Liver (tissue), 9 donors: Measurements from ENCODE around the gene ZNF835. TPM values are rescaled to one million over a fixed set of nuclear protein-coding genes. Genes with fewer than 3 reads are reported as not detected.

ENCODE experiments used
- DNase-seq: peaks from one replicate; pipeline ENCODE4 v3.0.0-alpha.2; 2017; ENCODE audit warnings: low spot score
- H3K27ac ChIP-seq, 2 donors: one replicate each; pipeline ENCODE4 v1.7.0; 2013; ENCODE audit warnings: inconsistent platforms in 2 of 2, low read length in 2 of 2, control low read depth in 1 of 2, low read depth in 1 of 2, mild to moderate bottlenecking in 1 of 2
- H3K27me3 ChIP-seq, 4 donors: one replicate each; pipeline versions ENCODE4 v1.6.1 to v1.7.0; 2013; ENCODE audit warnings: low read length in 3 of 4, inconsistent platforms in 1 of 4, mild to moderate bottlenecking in 1 of 4, moderate library complexity in 1 of 4; ENCODE audit not compliant: control insufficient read depth in 4 of 4, insufficient read depth in 4 of 4
- H3K36me3 ChIP-seq, 4 donors: one replicate each; pipeline versions ENCODE4 v1.6.1 to v1.7.0; 2013; ENCODE audit warnings: low read length in 3 of 4, mild to moderate bottlenecking in 3 of 4, low read depth in 1 of 4, moderate library complexity in 1 of 4; ENCODE audit not compliant: control insufficient read depth in 4 of 4, insufficient read depth in 3 of 4
- H3K4me1 ChIP-seq, 4 donors: one replicate each; pipeline versions ENCODE4 v1.6.1 to v1.7.0; 2013; ENCODE audit warnings: low read length in 3 of 4, mild to moderate bottlenecking in 3 of 4, moderate library complexity in 1 of 4; ENCODE audit not compliant: control insufficient read depth in 4 of 4, insufficient read depth in 4 of 4
- H3K4me3 ChIP-seq, 3 donors: one replicate each; pipeline versions ENCODE4 v1.6.1 to v1.7.0; 2013; ENCODE audit warnings: low read length in 3 of 3, control low read depth in 1 of 3, low read depth in 1 of 3, mild to moderate bottlenecking in 1 of 3
- H3K9ac ChIP-seq, 2 donors: one replicate each; pipeline ENCODE4 v1.7.0; 2013; ENCODE audit warnings: low read length in 2 of 2, mild to moderate bottlenecking in 2 of 2, moderate library complexity in 2 of 2, control low read depth in 1 of 2, low read depth in 1 of 2
- H3K9me3 ChIP-seq, 4 donors: one replicate each; pipeline versions ENCODE4 v1.6.1 to v1.7.0; 2013; ENCODE audit warnings: low read length in 3 of 4; ENCODE audit not compliant: control insufficient read depth in 4 of 4
- ATF3 ChIP-seq: IDR thresholded peaks from 2 replicates; pipeline ENCODE4 v1.6.1; 2016; ENCODE audit warnings: antibody characterized with exemption
- EGR1 ChIP-seq, 2 donors: IDR thresholded peaks; 2 replicates each; pipeline ENCODE4 v1.6.1; 2016 to 2018; ENCODE audit warnings: antibody characterized with exemption in 2 of 2, low read depth in 2 of 2
- FOXA1 ChIP-seq: IDR thresholded peaks from 2 replicates; pipeline ENCODE4 v1.6.1; 2016; ENCODE audit warnings: antibody characterized with exemption
- FOXA2 ChIP-seq: IDR thresholded peaks from 2 replicates; pipeline ENCODE4 v1.6.1; 2016; ENCODE audit warnings: antibody characterized with exemption
- GABPA ChIP-seq, 2 donors: IDR thresholded peaks in 1 of 2; conservative IDR thresholded peaks in 1 of 2; 2 replicates each; pipeline ENCODE4 v1.6.1; 2016; ENCODE audit warnings: antibody characterized with exemption in 2 of 2, mild to moderate bottlenecking in 1 of 2, moderate library complexity in 1 of 2
- HNF4A ChIP-seq, 2 donors: conservative IDR thresholded peaks; 2 replicates each; pipeline ENCODE4 v1.6.1; 2016; ENCODE audit warnings: antibody characterized with exemption in 2 of 2, mild to moderate bottlenecking in 2 of 2
- HNF4G ChIP-seq: IDR thresholded peaks from 2 replicates; pipeline ENCODE4 v1.6.1; 2016; ENCODE audit warnings: antibody characterized with exemption
- JUND ChIP-seq, 2 donors: IDR thresholded peaks; 2 replicates each; pipeline ENCODE4 v1.6.1; 2016; ENCODE audit warnings: antibody characterized with exemption in 2 of 2
- MAX ChIP-seq: IDR thresholded peaks from 2 replicates; pipeline ENCODE4 v1.6.1; 2016; ENCODE audit warnings: antibody characterized with exemption
- NR2F2 ChIP-seq: IDR thresholded peaks from 2 replicates; pipeline ENCODE4 v1.6.1; 2016; ENCODE audit warnings: antibody characterized with exemption
- RAD21 ChIP-seq, 2 donors: IDR thresholded peaks; 2 replicates each; pipeline ENCODE4 v1.6.1; 2016; ENCODE audit warnings: antibody characterized with exemption in 2 of 2, mild to moderate bottlenecking in 2 of 2
- RXRA ChIP-seq, 2 donors: IDR thresholded peaks; 2 replicates each; pipeline ENCODE4 v1.6.1; 2017 to 2018; ENCODE audit warnings: antibody characterized with exemption in 2 of 2, mild to moderate bottlenecking in 1 of 2
- SP1 ChIP-seq: IDR thresholded peaks from 2 replicates; pipeline ENCODE4 v1.6.1; 2018; ENCODE audit warnings: antibody characterized with exemption, mild to moderate bottlenecking
- TAF1 ChIP-seq: conservative IDR thresholded peaks from 2 replicates; pipeline ENCODE4 v1.6.1; 2016; ENCODE audit warnings: antibody characterized with exemption, mild to moderate bottlenecking
- ZBTB33 ChIP-seq: IDR thresholded peaks from 2 replicates; pipeline ENCODE4 v1.6.1; 2016; ENCODE audit warnings: antibody characterized with exemption
- WGBS: extraction: QIAGEN DNeasy Blood & Tissue Kit; methylation state at CpG from one replicate; pipeline ENCODE4 v1.1.7; 2013; 5-methylcytosine and 5-hydroxymethylcytosine counted together
- polyA plus RNA-seq, 2 donors: library from polyadenylated mRNA; stranded (reverse) in 1 of 2; unstranded in 1 of 2; fragments of 200-250 nt in 1 of 2; fragments of >200 nt in 1 of 2; fragmentation: Nextera tagmentation in 1 of 2; extraction: Ambion mirVana in 1 of 2; gene quantifications; one replicate each; pipeline versions ENCODE4 v1.2.1 to v1.2.3, GENCODE V29; 2013 to 2015
- total RNA-seq, 2 donors: library from RNA; depleted of rRNA; stranded (reverse); fragments of >200 nt; gene quantifications; one replicate each; pipeline ENCODE4 v1.2.3, GENCODE V29; 2014
- TF ChIP-seq, protein P1 (sequence below): fragments of 150-350 bp; IDR thresholded peaks from 2 replicates; pipeline ENCODE4 v1.5.1; 2017; ENCODE audit warnings: improper control_type of control experiment, low read depth, low read length; ENCODE audit not compliant: missing input control
- TF ChIP-seq, protein P2 (sequence below): IDR thresholded peaks from 2 replicates; pipeline ENCODE4 v1.6.1; 2016; ENCODE audit warnings: antibody characterized with exemption, mild to moderate bottlenecking
- donor health status: healthy.
- donor health status: healthy.
- donor health status: healthy.
- donor health status: healthy.
- donor health status: healthy.

Gene ZNF835
- total and polyA plus RNA-seq, 4 donors: 0.19 to 2.3 (median 0.76) TPM

DNA sequence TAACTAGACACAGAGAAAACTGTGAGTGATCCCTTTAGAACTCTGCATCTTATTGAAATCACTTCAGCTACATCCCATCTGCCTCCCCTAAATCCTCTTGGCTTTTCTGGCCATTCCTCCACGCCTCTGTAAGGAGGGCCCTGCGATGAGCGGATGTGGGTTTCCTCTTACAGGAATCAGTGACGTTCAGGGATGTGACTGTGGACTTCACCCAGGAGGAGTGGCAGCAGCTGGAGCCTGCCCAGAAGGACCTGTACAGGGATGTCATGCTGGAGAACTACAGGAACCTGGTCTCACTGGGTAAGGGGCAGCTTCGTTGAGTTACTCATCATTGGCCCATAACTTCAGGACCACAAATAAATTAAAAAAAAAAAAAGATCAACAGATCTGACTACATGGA lies 57.9 kb downstream of the ZNF835 start:
- no peaks in the 10 kb centered on the region for H3K4me1 ChIP-seq
- no peak overlapping the region for H3K27ac ChIP-seq
- H3K4me3 ChIP-seq: peak overlapping the region in 2 of 3 donors; percentile 0 to 23
- H3K9me3 ChIP-seq: peaks cover 14 to 70% (median 38%) of the 10 kb centered on the region in 4 donors
- no peak overlapping the region for H3K9ac ChIP-seq
- 90% methylated on average over 5 of the region's 5 CpGs for WGBS
- no peak for DNase-seq
- TF ChIP-seq, protein P1, sequence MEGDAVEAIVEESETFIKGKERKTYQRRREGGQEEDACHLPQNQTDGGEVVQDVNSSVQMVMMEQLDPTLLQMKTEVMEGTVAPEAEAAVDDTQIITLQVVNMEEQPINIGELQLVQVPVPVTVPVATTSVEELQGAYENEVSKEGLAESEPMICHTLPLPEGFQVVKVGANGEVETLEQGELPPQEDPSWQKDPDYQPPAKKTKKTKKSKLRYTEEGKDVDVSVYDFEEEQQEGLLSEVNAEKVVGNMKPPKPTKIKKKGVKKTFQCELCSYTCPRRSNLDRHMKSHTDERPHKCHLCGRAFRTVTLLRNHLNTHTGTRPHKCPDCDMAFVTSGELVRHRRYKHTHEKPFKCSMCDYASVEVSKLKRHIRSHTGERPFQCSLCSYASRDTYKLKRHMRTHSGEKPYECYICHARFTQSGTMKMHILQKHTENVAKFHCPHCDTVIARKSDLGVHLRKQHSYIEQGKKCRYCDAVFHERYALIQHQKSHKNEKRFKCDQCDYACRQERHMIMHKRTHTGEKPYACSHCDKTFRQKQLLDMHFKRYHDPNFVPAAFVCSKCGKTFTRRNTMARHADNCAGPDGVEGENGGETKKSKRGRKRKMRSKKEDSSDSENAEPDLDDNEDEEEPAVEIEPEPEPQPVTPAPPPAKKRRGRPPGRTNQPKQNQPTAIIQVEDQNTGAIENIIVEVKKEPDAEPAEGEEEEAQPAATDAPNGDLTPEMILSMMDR: no peak
- no peak for TF ChIP-seq FOXA1
- TF ChIP-seq ZBTB33: no peak
- TF ChIP-seq NR2F2: no peak
- no peak for TF ChIP-seq HNF4A (conservative IDR thresholded peaks at IDR 0.05)
- no peak for TF ChIP-seq HNF4G
- TF ChIP-seq GABPA (IDR thresholded peaks at IDR 0.05 in 1 of 2, conservative IDR thresholded peaks at IDR 0.05 in 1 of 2): no peak
- no peak for TF ChIP-seq FOXA2
- no peak for TF ChIP-seq EGR1 (IDR thresholded peaks at IDR 0.05; ENCODE audit: low read depth in 2 of 2)
- TF ChIP-seq MAX: no peak
- TF ChIP-seq, protein P2, sequence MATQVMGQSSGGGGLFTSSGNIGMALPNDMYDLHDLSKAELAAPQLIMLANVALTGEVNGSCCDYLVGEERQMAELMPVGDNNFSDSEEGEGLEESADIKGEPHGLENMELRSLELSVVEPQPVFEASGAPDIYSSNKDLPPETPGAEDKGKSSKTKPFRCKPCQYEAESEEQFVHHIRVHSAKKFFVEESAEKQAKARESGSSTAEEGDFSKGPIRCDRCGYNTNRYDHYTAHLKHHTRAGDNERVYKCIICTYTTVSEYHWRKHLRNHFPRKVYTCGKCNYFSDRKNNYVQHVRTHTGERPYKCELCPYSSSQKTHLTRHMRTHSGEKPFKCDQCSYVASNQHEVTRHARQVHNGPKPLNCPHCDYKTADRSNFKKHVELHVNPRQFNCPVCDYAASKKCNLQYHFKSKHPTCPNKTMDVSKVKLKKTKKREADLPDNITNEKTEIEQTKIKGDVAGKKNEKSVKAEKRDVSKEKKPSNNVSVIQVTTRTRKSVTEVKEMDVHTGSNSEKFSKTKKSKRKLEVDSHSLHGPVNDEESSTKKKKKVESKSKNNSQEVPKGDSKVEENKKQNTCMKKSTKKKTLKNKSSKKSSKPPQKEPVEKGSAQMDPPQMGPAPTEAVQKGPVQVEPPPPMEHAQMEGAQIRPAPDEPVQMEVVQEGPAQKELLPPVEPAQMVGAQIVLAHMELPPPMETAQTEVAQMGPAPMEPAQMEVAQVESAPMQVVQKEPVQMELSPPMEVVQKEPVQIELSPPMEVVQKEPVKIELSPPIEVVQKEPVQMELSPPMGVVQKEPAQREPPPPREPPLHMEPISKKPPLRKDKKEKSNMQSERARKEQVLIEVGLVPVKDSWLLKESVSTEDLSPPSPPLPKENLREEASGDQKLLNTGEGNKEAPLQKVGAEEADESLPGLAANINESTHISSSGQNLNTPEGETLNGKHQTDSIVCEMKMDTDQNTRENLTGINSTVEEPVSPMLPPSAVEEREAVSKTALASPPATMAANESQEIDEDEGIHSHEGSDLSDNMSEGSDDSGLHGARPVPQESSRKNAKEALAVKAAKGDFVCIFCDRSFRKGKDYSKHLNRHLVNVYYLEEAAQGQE: no peak
- no peak for TF ChIP-seq JUND (IDR thresholded peaks at IDR 0.05)
- no peak for TF ChIP-seq TAF1
- no peak for TF ChIP-seq RXRA (IDR thresholded peaks at IDR 0.05)
- no peak for TF ChIP-seq RAD21 (IDR thresholded peaks at IDR 0.05)
- TF ChIP-seq SP1: no peak
- no peak for TF ChIP-seq ATF3
- H3K36me3 ChIP-seq: peaks cover 0 to 4% (median 1%) of the 10 kb centered on the region in 4 donors
- H3K27me3 ChIP-seq: no peaks in the 10 kb centered on the region
